Suprapubic skin (tissue), 3 donors: Measurements from ENCODE around the gene ANKRD65.
A peak's percentile ranks its signal among the peaks of the same experiment; 100 is the strongest.

Experiments used
- EP300 ChIP-seq: sonication (generic); formaldehyde crosslinking; IDR thresholded peaks from one replicate; pipeline ENCODE4 v1.6.1; 2017; ENCODE audit warnings: antibody characterized with exemption
- POLR2A ChIP-seq, 2 donors: fragments of 450-650 bp; IDR thresholded peaks; one replicate each; pipeline ENCODE4 v1.6.1; 2017; ENCODE audit warnings: antibody characterized with exemption in 2 of 2, mild to moderate bottlenecking in 2 of 2, moderate library complexity in 2 of 2
- TF ChIP-seq, protein P1 (sequence below), 2 donors: fragments of 200-600 bp in 1 of 2; fragments of 450-650 bp in 1 of 2; sonication (generic) in 1 of 2; IDR thresholded peaks; one replicate each; pipeline ENCODE4 v1.5.1; 2016 to 2019; ENCODE audit warnings: antibody characterized with exemption in 2 of 2, mild to moderate bottlenecking in 1 of 2, moderate library complexity in 1 of 2

DNA sequence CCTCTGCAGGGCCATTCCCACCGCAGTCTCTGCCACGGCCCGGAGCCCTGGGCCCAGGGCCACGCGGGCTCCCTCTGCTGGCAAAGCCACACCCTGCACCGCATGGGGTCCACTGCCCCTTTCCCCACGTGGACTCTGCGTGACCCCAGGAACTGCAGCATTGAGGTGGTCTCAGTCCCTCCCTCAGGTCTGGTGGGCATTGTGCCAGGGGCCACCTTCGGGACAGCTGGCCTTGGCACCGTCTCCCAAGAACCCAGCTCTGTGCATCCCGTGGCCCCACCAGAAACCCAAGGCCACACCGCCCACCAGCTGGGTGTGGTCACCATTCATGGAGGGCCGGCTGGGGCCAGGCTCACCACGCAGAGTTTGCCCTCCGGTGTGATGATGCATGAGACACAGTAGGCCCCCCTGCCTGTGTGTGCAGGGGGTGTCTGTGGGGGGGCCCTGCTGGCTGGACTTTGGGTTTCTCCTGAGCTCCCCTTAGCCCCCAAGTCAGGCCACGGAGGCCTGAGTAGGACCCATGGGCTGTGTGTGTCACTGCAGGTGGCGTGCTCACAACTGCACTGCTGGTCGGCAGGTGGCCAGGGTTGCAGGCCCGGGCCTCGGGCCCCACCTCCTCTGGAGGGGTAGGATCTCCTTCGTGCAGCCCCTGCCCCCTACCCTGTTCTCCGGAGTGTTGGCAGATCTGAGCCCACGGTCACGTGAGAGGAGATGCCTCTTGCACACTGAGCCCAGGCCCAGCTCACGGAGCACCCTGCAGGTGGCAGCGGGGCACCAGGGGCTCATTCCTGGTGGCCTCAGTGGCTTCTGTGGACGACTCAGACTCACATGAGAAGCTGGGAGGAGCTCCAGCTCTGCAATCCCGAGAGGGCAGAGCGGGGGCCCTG is 20.2 kb upstream of the ANKRD65 start:
- TF ChIP-seq, protein P1, sequence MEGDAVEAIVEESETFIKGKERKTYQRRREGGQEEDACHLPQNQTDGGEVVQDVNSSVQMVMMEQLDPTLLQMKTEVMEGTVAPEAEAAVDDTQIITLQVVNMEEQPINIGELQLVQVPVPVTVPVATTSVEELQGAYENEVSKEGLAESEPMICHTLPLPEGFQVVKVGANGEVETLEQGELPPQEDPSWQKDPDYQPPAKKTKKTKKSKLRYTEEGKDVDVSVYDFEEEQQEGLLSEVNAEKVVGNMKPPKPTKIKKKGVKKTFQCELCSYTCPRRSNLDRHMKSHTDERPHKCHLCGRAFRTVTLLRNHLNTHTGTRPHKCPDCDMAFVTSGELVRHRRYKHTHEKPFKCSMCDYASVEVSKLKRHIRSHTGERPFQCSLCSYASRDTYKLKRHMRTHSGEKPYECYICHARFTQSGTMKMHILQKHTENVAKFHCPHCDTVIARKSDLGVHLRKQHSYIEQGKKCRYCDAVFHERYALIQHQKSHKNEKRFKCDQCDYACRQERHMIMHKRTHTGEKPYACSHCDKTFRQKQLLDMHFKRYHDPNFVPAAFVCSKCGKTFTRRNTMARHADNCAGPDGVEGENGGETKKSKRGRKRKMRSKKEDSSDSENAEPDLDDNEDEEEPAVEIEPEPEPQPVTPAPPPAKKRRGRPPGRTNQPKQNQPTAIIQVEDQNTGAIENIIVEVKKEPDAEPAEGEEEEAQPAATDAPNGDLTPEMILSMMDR (IDR thresholded peaks at IDR 0.05), result peak; percentile 49 to 92
- TF ChIP-seq EP300 (no peak), POLR2A (IDR thresholded peaks at IDR 0.05) (no peak)
